Upper lobe of left lung (tissue), 4 donors: ENCODE data around the gene PITPNM3.

Source experiments
- CTCF ChIP-seq, 6 experiments: fragments of 450-650 bp in 4 of 6; fragments of 200-600 bp in 2 of 6; sonication (generic) in 2 of 6; IDR thresholded peaks; one replicate each; pipeline ENCODE4 v1.5.1; 2016 to 2019; ENCODE audit warnings: antibody characterized with exemption in 6 of 6
- EP300 ChIP-seq, 4 donors: sonication (generic); formaldehyde crosslinking; IDR thresholded peaks; one replicate each; pipeline ENCODE4 v1.5.1; 2017; ENCODE audit warnings: antibody characterized with exemption in 4 of 4, control low read depth in 2 of 4
- POLR2A ChIP-seq, 4 donors: fragments of 450-650 bp; IDR thresholded peaks; one replicate each; pipeline ENCODE4 v1.5.1; 2016 to 2017; ENCODE audit warnings: antibody characterized with exemption in 4 of 4, mild to moderate bottlenecking in 2 of 4

GRCh38 chr17:6544011-6544370, 12.4 kb downstream of the PITPNM3 start:
- TF ChIP-seq CTCF (IDR thresholded peaks at IDR 0.05) (no peak), POLR2A (IDR thresholded peaks at IDR 0.05) (no peak), EP300 (IDR thresholded peaks at IDR 0.05) (no peak)
